ENCODE data around the gene UNCX. TPM values are rescaled to one million over a fixed set of nuclear protein-coding genes. Genes with fewer than 3 reads are reported as not detected.

The UNCX gene
- total RNA-seq, 1 experiment from 2014 or later, result not detected

GRCh38 chr7:1204460-1205140 is 28.1 kb upstream of the UNCX start:
- peaks cover 2 to 6% of the 10 kb centered on the region in 2 experiments; a peak in 3 of 4 replicates for H3K4me1 ChIP-seq (ENCODE audit: control insufficient read depth in 1 of 2, insufficient read depth in 2 of 2, low read length in 2 of 2)
- RAD21 ChIA-PET (ENCODE audit: low non-redundant PET in 1 of 2, low total read pairs in 2 of 2, uncharacterized antibody in 2 of 2, unreplicated experiment in 2 of 2), result no interaction called here
- no peaks in the 10 kb centered on the region for H3K27me3 ChIP-seq (ENCODE audit: insufficient read depth, low read length)
- H3K9ac ChIP-seq (ENCODE audit: low read length), result no peak overlapping the region
- H3K9me2 ChIP-seq (ENCODE audit: insufficient read depth), result no peaks in the 10 kb centered on the region
- POLR2A ChIA-PET, result no interaction called here
- TF ChIP-seq CTCF (IDR thresholded peaks at IDR 0.05 in 2 of 3, conservative IDR thresholded peaks at IDR 0.05 in 1 of 3; ENCODE audit: borderline replicate concordance in 1 of 3, insufficient read depth in 1 of 3, low read depth in 2 of 3, low read length in 2 of 3), result no peak
- TF ChIP-seq FOSL1 (IDR thresholded peaks at IDR 0.05; ENCODE audit: low read depth), result no peak
- no peak for TF ChIP-seq EZH2phosphoT487 (IDR thresholded peaks at IDR 0.05; ENCODE audit: borderline replicate concordance)
- no peak for TF ChIP-seq POLR2AphosphoS5 (IDR thresholded peaks at IDR 0.05; ENCODE audit: low read depth, low read length)
- TF ChIP-seq YY1 (IDR thresholded peaks at IDR 0.05; ENCODE audit: extremely low read depth, insufficient replicate concordance, low read depth, low read length), result no peak
- TF ChIP-seq ZFX (IDR thresholded peaks at IDR 0.05), result no peak
- no peak for TF ChIP-seq EZH2 (IDR thresholded peaks at IDR 0.05)
- no peak for TF ChIP-seq SRF (IDR thresholded peaks at IDR 0.05; ENCODE audit: low read depth)
- no peak for TF ChIP-seq ZNF274 (IDR thresholded peaks at IDR 0.05; ENCODE audit: low read depth, low read length)
- TF ChIP-seq CEBPB (IDR thresholded peaks at IDR 0.05; ENCODE audit: low read depth), result no peak
- TF ChIP-seq, protein P1, sequence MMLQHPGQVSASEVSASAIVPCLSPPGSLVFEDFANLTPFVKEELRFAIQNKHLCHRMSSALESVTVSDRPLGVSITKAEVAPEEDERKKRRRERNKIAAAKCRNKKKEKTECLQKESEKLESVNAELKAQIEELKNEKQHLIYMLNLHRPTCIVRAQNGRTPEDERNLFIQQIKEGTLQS (IDR thresholded peaks at IDR 0.05), result no peak
- no peak for TF ChIP-seq REST (IDR thresholded peaks at IDR 0.05; ENCODE audit: low read depth)
- TF ChIP-seq ZBTB33 (IDR thresholded peaks at IDR 0.05; ENCODE audit: extremely low read depth, insufficient replicate concordance, low read length), result no peak
- TF ChIP-seq MAX (IDR thresholded peaks at IDR 0.05), result no peak
- TF ChIP-seq SP1 (IDR thresholded peaks at IDR 0.05; ENCODE audit: low read depth), result no peak
- TF ChIP-seq SIN3A (IDR thresholded peaks at IDR 0.05; ENCODE audit: low read depth), result no peak
- TF ChIP-seq ELF1 (IDR thresholded peaks at IDR 0.05; ENCODE audit: borderline replicate concordance, low read depth), result no peak
- TF ChIP-seq TCF7L2 (IDR thresholded peaks at IDR 0.05; ENCODE audit: borderline replicate concordance, extremely low read depth, insufficient read depth, insufficient read length), result no peak
- TF ChIP-seq RAD21 (IDR thresholded peaks at IDR 0.05; ENCODE audit: low read depth), result no peak
- no peak overlapping the region for H3K4me2 ChIP-seq (ENCODE audit: low read length)
- H4K20me1 ChIP-seq (ENCODE audit: insufficient read depth), result no peaks in the 10 kb centered on the region
- H3K4me3 ChIP-seq (replicated peaks in 1 of 2; ENCODE audit: low read depth in 1 of 2, low read length in 2 of 2), result no peak overlapping the region
- CTCF ChIA-PET, result no interaction called here
- intact Hi-C loops (cut with micrococcal nuclease), result no loop called here
- no peak overlapping the region for H3K27ac ChIP-seq (ENCODE audit: low read depth, low read length)
- H3K79me2 ChIP-seq (ENCODE audit: insufficient read depth, low read length), result no peaks in the 10 kb centered on the region
- H3K36me3 ChIP-seq (ENCODE audit: control insufficient read depth in 1 of 2, insufficient read depth in 2 of 2, low read length in 2 of 2), result no peaks in the 10 kb centered on the region
- DNase-seq (ENCODE audit: low read depth, low spot score) (no peak), ATAC-seq (no peak)
- no peak overlapping the region for H2AFZ ChIP-seq (ENCODE audit: low read depth, low read length, poor library complexity, severe bottlenecking)
- no TSS peak for BruUV-seq (replicated peaks)
- H3K9me3 ChIP-seq (ENCODE audit: control insufficient read depth in 1 of 2, insufficient read depth in 1 of 2, low read depth in 1 of 2, low read length in 2 of 2), result no peaks in the 10 kb centered on the region

Measured in HCT116 (cell line).